NCI-H1694 (cell line): ENCODE results near the gene SON.

Experiments
- DNase-seq: peaks from one replicate; lab custom pipeline; 2025; lab: John Stamatoyannopoulos, UW

Gene SON

DNA sequence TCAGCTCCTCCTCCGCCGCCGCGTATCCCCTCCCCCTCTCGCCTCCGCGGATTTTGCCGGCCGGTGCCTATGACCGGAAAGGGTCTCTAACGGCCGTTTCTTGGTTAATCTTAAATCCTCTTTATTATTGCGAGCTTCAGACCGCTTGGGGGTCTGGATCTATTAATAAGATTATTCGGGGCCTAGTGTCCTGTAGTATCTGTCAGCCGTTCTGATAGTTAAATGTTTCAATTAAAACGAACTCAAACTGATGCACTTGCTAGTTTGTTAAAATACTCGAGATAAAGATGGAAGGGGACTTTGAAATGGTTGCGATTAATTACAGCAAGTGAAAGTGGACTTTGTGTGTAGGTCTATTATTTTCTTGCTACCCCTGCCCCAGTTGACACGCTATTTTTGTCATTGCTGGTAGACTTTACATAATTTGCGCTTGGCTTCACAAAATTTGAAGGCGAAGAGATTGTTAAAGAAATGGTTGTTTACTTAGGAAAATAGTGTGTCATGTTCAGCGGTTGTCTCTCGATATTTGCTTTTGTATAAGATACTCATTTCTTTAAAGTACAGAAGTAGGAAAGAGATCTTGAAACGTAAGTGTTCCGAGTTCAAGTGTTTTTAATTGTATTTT is 779 bp downstream of the SON start:
- no peak for DNase-seq

DNA sequence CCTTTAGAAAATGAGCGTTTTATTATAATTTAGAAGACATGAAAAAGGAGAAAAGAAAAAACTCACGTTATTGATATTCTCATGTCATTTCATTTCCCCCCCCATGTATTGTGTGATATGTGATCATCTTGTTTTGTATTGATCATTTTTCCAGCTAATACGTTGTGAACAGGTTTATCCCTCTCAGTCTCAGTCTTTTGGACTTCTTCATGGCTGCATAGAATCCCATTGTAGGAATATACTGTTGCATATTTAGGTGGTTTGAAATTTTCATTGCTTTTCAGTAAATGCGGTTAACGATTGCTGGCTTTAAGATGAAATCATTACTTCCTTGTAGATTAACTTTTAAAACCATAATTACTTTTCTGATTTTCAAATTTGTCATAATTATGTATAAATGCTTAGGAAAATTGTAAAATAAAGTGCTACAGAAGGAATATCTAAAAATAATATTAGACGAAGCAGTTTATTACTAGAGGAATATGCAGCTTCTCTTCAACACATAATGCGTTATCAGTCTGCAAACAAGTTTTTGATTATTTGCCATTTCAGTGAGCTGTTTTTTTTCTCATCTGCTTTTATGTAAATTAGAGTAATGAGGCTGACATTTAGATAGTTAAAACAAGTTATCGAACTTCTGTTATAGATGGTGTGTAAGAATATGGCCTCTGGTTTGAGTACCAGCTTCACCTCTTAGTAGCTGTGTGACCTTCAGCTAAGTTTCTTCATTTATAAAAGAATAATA is 1.8 kb downstream of the SON start:
- DNase-seq = no peak

- DNase-seq = no peak
Observed at GRCh38 chr21:33546086-33546485, 3.2 kb downstream of the SON start.

DNA sequence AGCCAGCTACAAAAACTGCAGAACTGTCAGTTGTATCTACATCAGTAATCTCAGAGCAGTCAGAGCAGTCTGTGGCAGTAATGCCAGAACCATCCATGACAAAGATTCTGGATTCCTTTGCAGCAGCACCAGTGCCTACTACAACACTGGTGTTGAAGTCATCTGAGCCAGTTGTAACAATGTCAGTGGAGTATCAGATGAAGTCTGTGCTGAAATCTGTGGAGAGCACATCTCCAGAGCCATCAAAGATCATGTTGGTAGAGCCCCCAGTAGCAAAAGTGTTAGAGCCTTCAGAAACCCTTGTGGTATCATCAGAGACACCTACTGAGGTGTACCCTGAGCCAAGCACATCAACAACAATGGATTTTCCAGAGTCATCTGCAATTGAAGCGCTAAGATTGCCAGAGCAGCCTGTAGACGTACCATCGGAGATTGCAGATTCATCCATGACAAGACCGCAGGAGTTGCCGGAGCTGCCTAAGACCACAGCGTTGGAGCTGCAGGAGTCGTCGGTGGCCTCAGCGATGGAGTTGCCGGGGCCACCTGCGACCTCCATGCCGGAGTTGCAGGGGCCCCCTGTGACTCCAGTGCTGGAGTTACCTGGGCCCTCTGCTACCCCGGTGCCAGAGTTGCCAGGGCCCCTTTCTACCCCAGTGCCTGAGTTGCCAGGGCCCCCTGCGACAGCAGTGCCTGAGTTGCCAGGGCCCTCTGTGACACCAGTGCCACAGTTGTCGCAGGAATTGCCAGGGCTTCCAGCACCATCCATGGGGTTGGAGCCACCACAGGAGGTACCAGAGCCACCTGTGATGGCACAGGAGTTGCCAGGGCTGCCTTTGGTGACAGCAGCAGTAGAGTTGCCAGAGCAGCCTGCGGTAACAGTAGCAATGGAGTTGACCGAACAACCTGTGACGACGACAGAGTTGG is 7.3 kb downstream of the SON start:
- DNase-seq = no peak

GRCh38 chr21:33550772-33551660 is 8.2 kb downstream of the SON start:
- no peak for DNase-seq

DNA sequence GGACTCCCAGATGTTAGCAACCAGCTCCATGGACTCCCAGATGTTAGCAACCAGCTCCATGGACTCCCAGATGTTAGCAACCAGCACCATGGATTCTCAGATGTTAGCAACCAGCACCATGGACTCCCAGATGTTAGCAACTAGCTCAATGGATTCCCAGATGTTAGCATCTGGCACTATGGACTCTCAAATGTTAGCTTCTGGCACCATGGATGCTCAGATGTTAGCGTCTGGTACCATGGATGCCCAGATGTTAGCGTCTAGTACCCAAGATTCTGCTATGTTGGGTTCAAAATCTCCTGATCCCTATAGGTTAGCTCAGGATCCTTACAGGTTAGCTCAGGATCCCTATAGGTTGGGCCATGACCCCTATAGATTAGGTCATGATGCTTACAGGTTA is 8.8 kb downstream of the SON start:
- DNase-seq = no peak

GRCh38 chr21:33552093-33552998 is 9.5 kb downstream of the SON start:
- DNase-seq = no peak

DNA sequence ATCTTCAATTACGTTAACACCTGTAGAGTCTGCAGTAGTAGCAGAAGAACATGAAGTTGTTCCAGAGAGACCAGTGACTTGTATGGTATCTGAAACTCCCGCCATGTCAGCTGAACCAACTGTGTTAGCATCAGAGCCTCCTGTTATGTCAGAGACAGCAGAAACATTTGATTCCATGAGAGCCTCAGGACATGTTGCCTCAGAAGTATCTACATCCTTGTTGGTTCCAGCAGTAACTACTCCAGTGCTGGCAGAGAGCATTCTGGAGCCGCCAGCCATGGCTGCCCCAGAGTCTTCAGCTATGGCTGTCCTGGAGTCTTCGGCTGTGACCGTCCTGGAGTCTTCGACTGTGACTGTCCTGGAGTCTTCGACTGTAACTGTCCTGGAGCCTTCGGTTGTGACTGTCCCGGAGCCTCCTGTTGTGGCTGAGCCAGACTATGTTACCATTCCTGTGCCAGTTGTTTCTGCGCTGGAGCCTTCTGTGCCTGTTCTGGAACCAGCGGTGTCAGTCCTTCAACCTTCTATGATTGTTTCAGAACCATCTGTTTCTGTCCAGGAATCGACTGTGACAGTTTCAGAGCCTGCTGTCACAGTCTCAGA is 10.3 kb downstream of the SON start:
- DNase-seq = no peak

GRCh38 chr21:33554236-33554981 is 11.6 kb downstream of the SON start:
- no peak for DNase-seq

DNA sequence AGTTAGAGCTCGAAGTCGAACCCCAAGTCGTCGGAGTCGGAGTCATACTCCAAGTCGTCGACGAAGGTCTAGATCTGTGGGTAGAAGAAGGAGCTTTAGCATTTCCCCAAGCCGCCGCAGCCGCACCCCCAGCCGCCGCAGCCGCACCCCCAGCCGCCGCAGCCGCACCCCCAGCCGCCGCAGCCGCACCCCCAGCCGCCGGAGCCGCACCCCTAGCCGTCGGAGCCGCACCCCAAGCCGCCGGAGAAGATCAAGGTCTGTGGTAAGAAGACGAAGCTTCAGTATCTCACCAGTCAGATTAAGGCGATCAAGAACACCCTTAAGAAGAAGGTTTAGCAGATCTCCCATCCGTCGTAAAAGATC is 12.1 kb downstream of the SON start:
- no peak for DNase-seq

DNA sequence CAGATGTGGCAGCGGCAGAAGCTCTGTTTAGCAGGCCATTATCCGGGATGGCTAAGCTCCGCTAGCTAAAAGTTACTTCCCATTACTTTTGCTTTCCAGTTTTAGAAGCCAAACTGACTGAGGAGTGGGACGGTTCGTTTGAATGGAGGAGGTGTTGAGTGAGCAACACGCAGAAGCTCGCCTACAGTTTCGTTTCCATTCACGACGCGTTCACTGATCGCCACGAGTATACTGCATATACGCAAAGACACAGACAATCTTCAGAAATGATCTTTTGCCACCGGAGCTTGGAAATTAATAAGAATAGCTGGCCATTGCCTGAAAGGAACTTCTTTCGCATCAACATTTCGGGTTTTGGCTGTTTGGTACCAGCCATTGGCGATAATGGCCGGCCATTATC is 14.6 kb downstream of the SON start:
- no peak for DNase-seq

GRCh38 chr21:33558777-33559421 is 16.1 kb downstream of the SON start:
- no peak for DNase-seq

DNA sequence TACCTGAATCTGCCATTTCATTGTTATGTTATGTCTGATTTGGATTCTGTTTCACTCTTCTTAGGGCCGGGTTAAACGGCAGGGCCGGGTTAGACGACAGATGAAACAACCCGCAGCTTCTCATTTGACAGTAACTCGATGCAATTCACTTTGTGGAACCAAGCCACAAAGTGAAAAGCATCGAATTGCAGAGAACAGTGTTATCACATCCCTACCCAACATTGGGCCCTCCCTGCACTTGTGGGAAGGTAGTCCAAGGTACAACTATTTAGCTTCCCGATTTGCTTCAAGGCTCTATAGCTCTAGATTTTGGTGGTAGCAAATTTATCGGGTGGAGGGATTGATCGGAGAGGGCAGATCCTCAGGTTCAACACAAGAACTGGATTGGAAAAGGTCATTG is 17.0 kb downstream of the SON start:
- no peak for DNase-seq

DNA sequence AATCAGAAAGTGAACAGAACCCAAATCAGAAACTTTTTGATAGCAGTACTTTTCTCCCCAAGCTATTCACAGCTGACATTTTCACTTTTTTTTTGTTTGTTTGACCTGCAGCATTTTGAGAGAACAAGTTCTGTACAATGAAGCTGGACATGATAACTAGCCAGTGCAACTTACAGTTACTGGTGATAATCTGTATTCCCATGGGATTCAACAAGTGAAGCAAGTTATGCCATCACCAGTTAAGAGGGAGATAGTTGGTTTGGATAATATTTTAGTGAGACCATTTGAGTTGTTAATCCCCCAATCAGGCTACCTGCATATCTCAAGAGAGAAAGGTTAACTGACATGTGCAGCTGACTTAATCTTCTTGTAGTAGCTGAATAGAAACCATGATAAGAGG is 18.1 kb downstream of the SON start:
- DNase-seq = no peak

- DNase-seq = no peak
Observed at GRCh38 chr21:33561373-33561772, 18.5 kb downstream of the SON start.

GRCh38 chr21:33562389-33562788 is 19.6 kb downstream of the SON start:
- DNase-seq = no peak

DNA sequence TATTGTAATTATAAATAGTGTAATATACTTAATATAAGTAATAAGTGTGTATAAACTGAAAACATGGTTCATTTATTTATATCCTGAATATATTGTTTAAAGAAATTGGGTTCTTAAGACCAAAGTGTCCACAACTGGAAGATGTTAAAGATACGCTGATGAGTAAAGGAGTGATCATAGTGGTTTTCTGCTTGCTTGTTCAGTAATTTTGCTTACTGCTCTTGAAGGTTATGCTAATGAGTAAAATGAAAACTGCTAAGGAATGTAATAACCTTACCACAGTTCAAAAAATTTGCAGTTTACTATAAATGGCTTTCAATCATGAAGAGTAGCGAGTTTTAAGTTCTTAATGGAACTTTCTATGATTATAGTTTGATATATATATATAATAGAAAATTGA is 23.7 kb downstream of the SON start:
- no peak for DNase-seq

DNA sequence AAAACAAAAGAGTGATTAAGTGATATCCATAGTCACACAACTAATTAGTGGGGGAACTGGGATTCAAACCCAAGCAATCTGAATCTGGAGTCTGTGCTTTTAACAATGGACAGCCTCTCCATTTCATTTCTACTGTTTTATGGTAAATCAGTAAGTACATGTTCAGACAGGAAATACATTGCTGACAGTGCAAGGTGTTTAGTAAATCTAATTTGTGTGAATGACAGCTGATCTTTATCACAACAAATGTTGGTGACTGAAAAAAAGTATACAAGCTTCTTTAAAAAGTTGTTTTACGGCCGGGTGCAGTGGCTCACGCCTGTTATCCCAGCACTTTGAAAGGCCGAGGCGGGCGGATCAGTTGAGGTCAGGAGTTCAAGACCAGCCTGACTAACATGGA is 25.1 kb downstream of the SON start:
- DNase-seq = no peak

DNA sequence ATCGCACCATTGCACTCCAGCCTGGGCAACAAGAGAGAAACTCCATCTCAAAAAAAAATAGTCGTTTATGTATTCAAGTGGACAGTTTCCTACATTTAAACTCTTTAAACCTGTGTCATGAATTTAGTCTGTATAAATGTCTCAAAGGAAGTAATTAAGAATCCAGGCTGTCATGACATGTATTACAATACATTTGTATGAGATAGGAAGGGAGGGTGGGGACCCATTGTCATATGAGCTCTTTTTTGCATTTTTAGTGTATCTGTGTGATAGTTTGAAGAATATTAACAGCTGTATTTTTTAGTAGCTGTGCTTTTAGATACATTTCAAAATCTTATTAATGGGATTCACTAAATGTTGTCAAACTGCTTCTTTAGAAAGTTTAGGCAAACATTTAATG is 25.6 kb downstream of the SON start:
- DNase-seq = no peak
